ENCODE measurements around the gene SLC11A1.

SLC11A1 gene

DNA sequence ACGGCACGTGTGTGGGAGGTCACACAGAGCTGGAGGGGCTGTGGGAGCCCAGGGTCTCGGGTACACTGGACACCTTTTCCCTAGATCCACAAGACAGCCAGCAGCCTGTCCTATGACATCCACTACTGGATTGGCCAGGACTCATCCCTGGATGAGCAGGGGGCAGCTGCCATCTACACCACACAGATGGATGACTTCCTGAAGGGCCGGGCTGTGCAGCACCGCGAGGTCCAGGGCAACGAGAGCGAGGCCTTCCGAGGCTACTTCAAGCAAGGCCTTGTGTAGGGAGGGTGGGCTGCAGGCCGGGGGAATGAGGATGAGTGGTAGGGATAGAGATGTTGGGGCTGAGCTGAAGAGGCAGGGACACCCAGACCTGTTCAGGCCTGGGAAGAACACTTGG, 43.5 kb downstream of the SLC11A1 start:
- Histone ChIP-seq H3K4me1 (ENCODE audit: control insufficient read depth, insufficient read depth, low read length) (no peaks in the 10 kb centered on the region), H3K36me3 (ENCODE audit: control insufficient read depth in 2 of 2, insufficient read depth in 1 of 2, low read length in 2 of 2) (no peaks in the 10 kb centered on the region), H3K4me3 (ENCODE audit: low read depth, low read length) (no peak overlapping the region), H3K9me3 (ENCODE audit: control insufficient read depth, insufficient read depth, low read depth, low read length) (no peaks in the 10 kb centered on the region), H3K27ac (ENCODE audit: extremely low read depth, low read depth, low read length) (no peak overlapping the region)
- TF ChIP-seq, protein P1, sequence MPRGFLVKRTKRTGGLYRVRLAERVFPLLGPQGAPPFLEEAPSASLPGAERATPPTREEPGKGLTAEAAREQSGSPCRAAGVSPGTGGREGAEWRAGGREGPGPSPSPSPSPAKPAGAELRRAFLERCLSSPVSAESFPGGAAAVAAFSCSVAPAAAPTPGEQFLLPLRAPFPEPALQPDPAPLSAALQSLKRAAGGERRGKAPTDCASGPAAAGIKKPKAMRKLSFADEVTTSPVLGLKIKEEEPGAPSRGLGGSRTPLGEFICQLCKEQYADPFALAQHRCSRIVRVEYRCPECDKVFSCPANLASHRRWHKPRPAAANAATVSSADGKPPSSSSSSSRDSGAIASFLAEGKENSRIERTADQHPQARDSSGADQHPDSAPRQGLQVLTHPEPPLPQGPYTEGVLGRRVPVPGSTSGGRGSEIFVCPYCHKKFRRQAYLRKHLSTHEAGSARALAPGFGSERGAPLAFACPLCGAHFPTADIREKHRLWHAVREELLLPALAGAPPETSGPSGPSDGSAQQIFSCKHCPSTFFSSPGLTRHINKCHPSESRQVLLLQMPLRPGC (tag by site-specific recombination; IDR thresholded peaks at IDR 0.05): no peak
- no peak for TF ChIP-seq ZNF701 (tag by site-specific recombination; IDR thresholded peaks at IDR 0.05)
- no peak for TF ChIP-seq GLI2 (tag by site-specific recombination; IDR thresholded peaks at IDR 0.05; ENCODE audit: borderline replicate concordance, low read depth)
- TF ChIP-seq, protein P2, sequence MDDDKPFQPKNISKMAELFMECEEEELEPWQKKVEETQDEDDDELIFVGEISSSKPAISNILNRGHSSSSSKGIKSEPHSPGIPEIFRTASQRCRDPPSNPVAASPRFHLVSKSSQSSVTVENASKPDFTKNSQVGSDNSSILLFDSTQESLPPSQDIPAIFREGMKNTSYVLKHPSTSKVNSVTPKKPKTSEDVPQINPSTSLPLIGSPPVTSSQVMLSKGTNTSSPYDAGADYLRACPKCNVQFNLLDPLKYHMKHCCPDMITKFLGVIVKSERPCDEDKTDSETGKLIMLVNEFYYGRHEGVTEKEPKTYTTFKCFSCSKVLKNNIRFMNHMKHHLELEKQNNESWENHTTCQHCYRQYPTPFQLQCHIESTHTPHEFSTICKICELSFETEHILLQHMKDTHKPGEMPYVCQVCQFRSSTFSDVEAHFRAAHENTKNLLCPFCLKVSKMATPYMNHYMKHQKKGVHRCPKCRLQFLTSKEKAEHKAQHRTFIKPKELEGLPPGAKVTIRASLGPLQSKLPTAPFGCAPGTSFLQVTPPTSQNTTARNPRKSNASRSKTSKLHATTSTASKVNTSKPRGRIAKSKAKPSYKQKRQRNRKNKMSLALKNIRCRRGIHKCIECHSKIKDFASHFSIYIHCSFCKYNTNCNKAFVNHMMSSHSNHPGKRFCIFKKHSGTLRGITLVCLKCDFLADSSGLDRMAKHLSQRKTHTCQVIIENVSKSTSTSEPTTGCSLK (tag by site-specific recombination; IDR thresholded peaks at IDR 0.05): no peak
- no peak for TF ChIP-seq ZNF202 (tag by site-specific recombination; IDR thresholded peaks at IDR 0.05; ENCODE audit: borderline replicate concordance)
- no peak for TF ChIP-seq ZNF626 (tag by site-specific recombination; IDR thresholded peaks at IDR 0.05)
- no peak for TF ChIP-seq ZFP69B (tag by site-specific recombination; IDR thresholded peaks at IDR 0.05)
- TF ChIP-seq ZBTB48 (tag by site-specific recombination; IDR thresholded peaks at IDR 0.05): no peak
- ChIA-PET POLR2A (no interaction called here), CTCF (interaction anchor here (0.6 to 0.7 kb wide), 2 partner anchors 118 to 334 kb away, joined by 3 read pairs; no protein-coding TSS in a partner anchor)

DNA sequence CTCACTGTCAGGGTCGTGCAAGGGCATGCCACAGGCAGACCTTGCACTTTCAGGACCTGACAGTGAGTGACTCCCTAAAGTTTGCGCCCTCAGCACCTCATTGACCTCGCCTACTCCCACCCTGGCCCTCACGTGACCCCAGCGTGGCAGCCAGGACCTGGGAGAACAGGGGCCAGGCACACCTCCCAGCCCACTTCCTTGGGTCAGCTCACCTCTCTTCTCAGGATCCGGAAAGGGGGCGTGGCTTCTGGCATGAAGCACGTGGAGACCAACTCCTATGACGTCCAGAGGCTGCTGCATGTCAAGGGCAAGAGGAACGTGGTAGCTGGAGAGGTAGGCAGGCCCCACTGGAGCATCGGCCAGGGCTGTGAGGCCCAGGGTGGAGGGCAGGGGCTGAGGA, 45.7 kb downstream of the SLC11A1 start:
- POLR2A ChIA-PET: interaction anchor here (0.6 kb wide), 1 partner anchor 14 kb away, joined by 10 read pairs; no protein-coding TSS in a partner anchor
- no peaks in the 10 kb centered on the region for H3K36me3 ChIP-seq (ENCODE audit: control insufficient read depth in 2 of 2, insufficient read depth in 1 of 2, low read length in 2 of 2)
- no peak overlapping the region for H3K4me3 ChIP-seq (ENCODE audit: low read depth, low read length)
- no peaks in the 10 kb centered on the region for H3K4me1 ChIP-seq (ENCODE audit: control insufficient read depth, insufficient read depth, low read length)
- CTCF ChIA-PET: no interaction called here
- no peak overlapping the region for H3K27ac ChIP-seq (ENCODE audit: extremely low read depth, low read depth, low read length)
- no peaks in the 10 kb centered on the region for H3K9me3 ChIP-seq (ENCODE audit: control insufficient read depth, insufficient read depth, low read depth, low read length)
- TF ChIP-seq ZFP41 (tag by site-specific recombination; IDR thresholded peaks at IDR 0.05; ENCODE audit: borderline replicate concordance): no peak
- no peak for TF ChIP-seq GFI1B (tag by site-specific recombination; IDR thresholded peaks at IDR 0.05)
- TF ChIP-seq, protein P3, sequence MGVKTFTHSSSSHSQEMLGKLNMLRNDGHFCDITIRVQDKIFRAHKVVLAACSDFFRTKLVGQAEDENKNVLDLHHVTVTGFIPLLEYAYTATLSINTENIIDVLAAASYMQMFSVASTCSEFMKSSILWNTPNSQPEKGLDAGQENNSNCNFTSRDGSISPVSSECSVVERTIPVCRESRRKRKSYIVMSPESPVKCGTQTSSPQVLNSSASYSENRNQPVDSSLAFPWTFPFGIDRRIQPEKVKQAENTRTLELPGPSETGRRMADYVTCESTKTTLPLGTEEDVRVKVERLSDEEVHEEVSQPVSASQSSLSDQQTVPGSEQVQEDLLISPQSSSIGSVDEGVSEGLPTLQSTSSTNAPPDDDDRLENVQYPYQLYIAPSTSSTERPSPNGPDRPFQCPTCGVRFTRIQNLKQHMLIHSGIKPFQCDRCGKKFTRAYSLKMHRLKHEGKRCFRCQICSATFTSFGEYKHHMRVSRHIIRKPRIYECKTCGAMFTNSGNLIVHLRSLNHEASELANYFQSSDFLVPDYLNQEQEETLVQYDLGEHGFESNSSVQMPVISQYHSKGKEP (tag by site-specific recombination; IDR thresholded peaks at IDR 0.05): no peak
- TF ChIP-seq TRIM28 (IDR thresholded peaks at IDR 0.05; ENCODE audit: borderline replicate concordance, low read length): no peak
- no peak for TF ChIP-seq ZNF585B (tag by site-specific recombination; IDR thresholded peaks at IDR 0.05)
- TF ChIP-seq ZNF544 (tag by site-specific recombination; IDR thresholded peaks at IDR 0.05): no peak
- no peak for TF ChIP-seq ZNF423 (tag by site-specific recombination; IDR thresholded peaks at IDR 0.05)
- TF ChIP-seq ZNF623 (tag by site-specific recombination; IDR thresholded peaks at IDR 0.05): no peak
- TF ChIP-seq ZNF311 (tag by site-specific recombination; IDR thresholded peaks at IDR 0.05; ENCODE audit: borderline replicate concordance): no peak
- no peak for TF ChIP-seq ZNF133 (tag by site-specific recombination; IDR thresholded peaks at IDR 0.05)
- no peak for TF ChIP-seq ZNF596 (tag by site-specific recombination; IDR thresholded peaks at IDR 0.05)
- TF ChIP-seq ZNF837 (tag by site-specific recombination; IDR thresholded peaks at IDR 0.05): no peak
- TF ChIP-seq ZNF571 (tag by site-specific recombination; IDR thresholded peaks at IDR 0.05): no peak
- TF ChIP-seq, protein P4, sequence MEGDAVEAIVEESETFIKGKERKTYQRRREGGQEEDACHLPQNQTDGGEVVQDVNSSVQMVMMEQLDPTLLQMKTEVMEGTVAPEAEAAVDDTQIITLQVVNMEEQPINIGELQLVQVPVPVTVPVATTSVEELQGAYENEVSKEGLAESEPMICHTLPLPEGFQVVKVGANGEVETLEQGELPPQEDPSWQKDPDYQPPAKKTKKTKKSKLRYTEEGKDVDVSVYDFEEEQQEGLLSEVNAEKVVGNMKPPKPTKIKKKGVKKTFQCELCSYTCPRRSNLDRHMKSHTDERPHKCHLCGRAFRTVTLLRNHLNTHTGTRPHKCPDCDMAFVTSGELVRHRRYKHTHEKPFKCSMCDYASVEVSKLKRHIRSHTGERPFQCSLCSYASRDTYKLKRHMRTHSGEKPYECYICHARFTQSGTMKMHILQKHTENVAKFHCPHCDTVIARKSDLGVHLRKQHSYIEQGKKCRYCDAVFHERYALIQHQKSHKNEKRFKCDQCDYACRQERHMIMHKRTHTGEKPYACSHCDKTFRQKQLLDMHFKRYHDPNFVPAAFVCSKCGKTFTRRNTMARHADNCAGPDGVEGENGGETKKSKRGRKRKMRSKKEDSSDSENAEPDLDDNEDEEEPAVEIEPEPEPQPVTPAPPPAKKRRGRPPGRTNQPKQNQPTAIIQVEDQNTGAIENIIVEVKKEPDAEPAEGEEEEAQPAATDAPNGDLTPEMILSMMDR (tag by site-specific recombination; IDR thresholded peaks at IDR 0.05): no peak
- TF ChIP-seq ZNF768 (tag by site-specific recombination; IDR thresholded peaks at IDR 0.05): no peak
- TF ChIP-seq ZNF776 (tag by site-specific recombination; IDR thresholded peaks at IDR 0.05; ENCODE audit: borderline replicate concordance): no peak
- no peak for TF ChIP-seq SALL2 (tag by site-specific recombination; IDR thresholded peaks at IDR 0.05; ENCODE audit: borderline replicate concordance)
- no peak for TF ChIP-seq ZNF777 (tag by site-specific recombination; IDR thresholded peaks at IDR 0.05; ENCODE audit: borderline replicate concordance)
- no peak for TF ChIP-seq HOXC10 (CRISPR knock-in tag; IDR thresholded peaks at IDR 0.05)
